ENCODE measurements around the gene MIS12.

- TF ChIP-seq ELF4 (CRISPR knock-in tag; IDR thresholded peaks at IDR 0.05; ENCODE audit: borderline replicate concordance) (no peak), GABPA (IDR thresholded peaks at IDR 0.05; ENCODE audit: low read depth, low read length) (no peak), GABPA (CRISPR knock-in tag; IDR thresholded peaks at IDR 0.05; ENCODE audit: low read depth) (no peak; the same call in 1 of the 2 replicates), SMAD9 (CRISPR knock-in tag; IDR thresholded peaks at IDR 0.05) (no peak), BORCS8-MEF2B (CRISPR knock-in tag; IDR thresholded peaks at IDR 0.05) (no peak), RFX1 (IDR thresholded peaks at IDR 0.05) (no peak), MYC (CRISPR knock-in tag; IDR thresholded peaks at IDR 0.05; ENCODE audit: borderline replicate concordance) (no peak), RXRA (CRISPR knock-in tag; IDR thresholded peaks at IDR 0.05) (peak; percentile 53; the same call in 1 of the 2 replicates), KDM1A (CRISPR knock-in tag; IDR thresholded peaks at IDR 0.05) (peak; percentile 65; the same call in 1 of the 2 replicates), POLR2AphosphoS2 (IDR thresholded peaks at IDR 0.05; ENCODE audit: low read depth, low read length) (no peak), JARID2 (CRISPR knock-in tag; IDR thresholded peaks at IDR 0.05; ENCODE audit: insufficient replicate concordance) (no peak), HNRNPLL (IDR thresholded peaks at IDR 0.05; ENCODE audit: low read depth, low read length, poor library complexity, severe bottlenecking) (no peak), ZBTB7A (CRISPR knock-in tag; IDR thresholded peaks at IDR 0.05) (no peak), CTCF (CRISPR knock-in tag; IDR thresholded peaks at IDR 0.05) (no peak)
Observed at GRCh38 chr17:5516060-5516792, 29.9 kb downstream of the MIS12 start.

All from HepG2 (cell line).